ENCODE results near the gene TEAD4.

- TF ChIP-seq POLR2A (IDR thresholded peaks at IDR 0.05) (no peak), CTCF (IDR thresholded peaks at IDR 0.05) (no peak)
Observed at GRCh38 chr12:3038926-3039510, 79.8 kb downstream of the TEAD4 start.
